H54 (cell line): ENCODE results near the gene CBFA2T2.
A peak's percentile ranks its signal among the peaks of the same experiment; 100 is the strongest.

Experiments
- DNase-seq: peaks from one replicate; pipeline ENCODE4 v3.0.0; 2011; ENCODE audit warnings: low spot score, mixed read lengths; ENCODE audit not compliant: insufficient read length
- FAIRE-seq: peaks from 3 replicates; lab custom pipeline; 2011; peaks lifted over from hg19 to GRCh38; lab: Jason Lieb, UNC
- POLR2A ChIP-seq: IDR thresholded peaks from 2 replicates; pipeline ENCODE4 v1.6.1; 2011; ENCODE audit warnings: low read depth, mild to moderate bottlenecking, low read length

The CBFA2T2 gene

DNA sequence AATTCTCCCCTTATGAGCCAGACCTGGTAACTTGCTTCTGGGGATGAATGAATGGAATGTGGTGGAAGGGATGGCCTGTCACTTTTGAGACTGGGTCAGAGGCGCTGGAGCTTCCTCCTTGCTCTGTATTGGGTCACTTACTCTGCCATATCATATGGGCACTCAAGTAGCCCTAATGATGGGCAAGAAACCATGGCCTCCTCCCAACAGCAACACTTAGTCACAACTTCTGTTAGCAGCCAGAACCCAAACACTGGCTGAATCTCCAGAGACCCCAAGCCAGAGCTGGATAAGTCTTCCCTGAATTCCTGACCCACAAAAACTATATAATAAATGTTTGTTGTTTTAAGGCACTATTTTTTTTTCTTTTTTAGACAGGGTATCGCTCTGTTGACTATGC is 190.8 kb downstream of the CBFA2T2 start:
- DNase-seq: no peak
- FAIRE-seq: no peak
- no peak for TF ChIP-seq POLR2A

- no peak for TF ChIP-seq POLR2A
- FAIRE-seq (no peak), DNase-seq (no peak)
Measured at GRCh38 chr20:33681288-33681687, 191.4 kb downstream of the CBFA2T2 start.

DNA sequence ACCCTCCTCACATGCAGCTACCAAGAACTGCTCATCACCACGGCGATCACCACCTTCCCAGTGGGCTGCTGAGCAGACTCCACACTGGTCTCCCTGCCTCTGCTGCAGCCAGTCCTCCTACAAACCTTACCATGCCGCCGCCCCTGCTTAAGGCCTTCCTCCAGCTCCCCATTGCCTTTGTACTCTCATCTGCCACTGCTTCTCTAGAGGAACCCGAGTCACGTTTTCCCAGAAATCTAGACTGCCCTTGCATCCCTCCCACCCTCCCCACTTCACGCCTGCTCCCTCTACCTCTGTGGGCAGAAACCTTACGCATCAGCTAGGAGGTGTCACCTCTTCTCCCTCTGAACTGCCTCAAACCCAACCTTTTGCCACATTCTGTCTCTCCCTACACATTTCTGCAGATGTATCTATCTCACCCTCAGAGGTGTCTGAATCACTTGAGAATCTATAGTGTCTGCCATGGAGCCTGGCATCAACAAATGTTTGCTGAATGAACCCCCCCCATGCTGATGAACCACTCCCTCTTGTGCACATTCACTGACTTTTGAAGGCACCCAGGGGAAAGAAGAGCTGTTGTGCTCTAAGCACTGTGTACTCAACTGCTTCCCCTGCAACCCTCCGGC is 191.9 kb downstream of the CBFA2T2 start:
- FAIRE-seq (no peak), DNase-seq (no peak)
- no peak for TF ChIP-seq POLR2A

- no peak for FAIRE-seq
- peak; percentile 6; the same call in 1 of the 2 replicates for TF ChIP-seq POLR2A
- DNase-seq: no peak
Measured at GRCh38 chr20:33684533-33685327, 194.8 kb downstream of the CBFA2T2 start.

DNA sequence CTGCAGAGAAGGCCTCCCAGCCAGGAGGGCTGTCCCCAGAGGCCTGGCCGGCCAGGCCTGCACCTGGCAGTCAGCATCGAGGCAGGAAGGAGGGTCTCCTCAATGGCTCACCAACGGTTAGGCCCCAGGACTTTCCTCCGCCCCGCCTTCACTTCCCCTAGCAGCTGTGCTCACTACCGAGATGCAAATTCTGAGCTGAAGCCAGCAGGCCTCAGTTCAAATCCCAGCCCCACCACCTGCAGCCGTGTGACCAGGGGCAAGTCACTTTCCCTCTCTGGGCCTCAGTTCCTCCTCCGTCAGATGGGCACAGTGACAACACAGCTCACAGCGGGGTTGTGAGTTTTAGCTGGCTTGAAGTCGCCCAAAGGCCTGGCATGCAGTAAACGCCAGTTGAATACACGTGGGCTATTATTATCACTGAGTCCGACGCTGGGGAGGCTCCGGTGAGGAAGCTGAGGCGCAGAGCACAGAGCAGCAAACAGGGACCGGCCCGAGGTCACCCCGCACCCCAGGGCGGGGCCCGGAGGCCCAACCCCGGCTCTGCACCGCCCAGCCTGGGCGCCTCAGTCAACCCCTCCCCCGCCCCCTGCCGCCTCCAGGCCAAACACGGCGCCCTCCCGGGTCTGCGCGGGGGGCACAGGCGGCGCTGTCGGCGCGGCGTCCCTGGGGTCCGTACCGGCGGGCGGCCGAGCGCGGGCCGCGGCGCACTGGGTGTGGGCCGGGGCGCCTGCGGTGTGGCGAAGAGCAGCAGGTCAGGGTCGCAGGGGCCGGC is 195.6 kb downstream of the CBFA2T2 start:
- DNase-seq (no peak), FAIRE-seq (no peak)
- TF ChIP-seq POLR2A: 0 out of 2 replicates have a peak, but pooled peaks have one; percentile 16

DNA sequence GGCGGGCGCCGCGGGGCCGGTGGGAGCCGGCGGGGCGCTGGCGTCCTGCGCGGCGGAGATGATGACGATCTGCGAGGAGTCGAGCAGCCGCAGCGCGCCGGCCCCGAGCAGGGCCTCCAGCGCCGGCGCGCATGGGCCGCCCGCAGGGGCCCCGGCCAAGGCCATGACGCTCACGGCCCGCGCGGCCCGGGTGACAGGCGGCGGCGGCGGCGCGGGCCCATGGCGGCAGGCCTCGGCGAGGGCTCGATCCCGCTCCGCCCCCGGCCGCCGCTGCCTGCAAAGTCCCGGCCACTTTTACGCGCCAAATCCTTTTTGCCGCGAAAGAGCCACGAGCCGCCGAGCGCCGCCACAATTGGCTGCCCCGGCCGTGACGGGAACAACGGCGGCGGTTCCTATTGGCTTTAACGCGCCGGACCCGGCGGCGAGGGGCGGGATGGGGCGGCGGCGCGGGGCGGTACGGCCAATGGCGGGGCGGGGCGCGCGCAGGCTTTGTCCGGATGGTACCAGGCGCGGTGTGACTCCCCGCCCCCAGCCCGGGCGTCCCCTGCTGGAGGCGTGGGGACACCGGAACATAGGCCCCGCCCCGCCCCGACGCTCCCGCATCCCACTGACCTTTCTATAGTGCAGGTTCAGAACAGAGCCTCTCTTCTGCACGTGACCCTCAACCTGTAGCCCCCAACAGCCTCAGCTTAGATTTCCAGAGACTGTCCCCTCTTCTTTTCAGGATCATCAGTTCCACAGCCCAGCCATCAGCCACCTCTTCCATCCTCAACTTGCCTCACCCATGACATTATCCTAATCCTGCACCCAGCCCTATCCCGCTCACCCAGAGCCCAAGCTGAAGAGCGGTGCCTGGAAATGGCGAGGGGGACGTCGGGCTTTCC is 196.4 kb downstream of the CBFA2T2 start, which contains the start of gene E2F1:
E2F1 (minus strand) TSS at position 286 of the 884 bp plus-strand sequence; CDS start at position 165, 121 bp downstream.
- FAIRE-seq: no peak
- peak; percentile 98 for DNase-seq
- peak; percentile 46; the same call in 1 of the 2 replicates for TF ChIP-seq POLR2A

DNA sequence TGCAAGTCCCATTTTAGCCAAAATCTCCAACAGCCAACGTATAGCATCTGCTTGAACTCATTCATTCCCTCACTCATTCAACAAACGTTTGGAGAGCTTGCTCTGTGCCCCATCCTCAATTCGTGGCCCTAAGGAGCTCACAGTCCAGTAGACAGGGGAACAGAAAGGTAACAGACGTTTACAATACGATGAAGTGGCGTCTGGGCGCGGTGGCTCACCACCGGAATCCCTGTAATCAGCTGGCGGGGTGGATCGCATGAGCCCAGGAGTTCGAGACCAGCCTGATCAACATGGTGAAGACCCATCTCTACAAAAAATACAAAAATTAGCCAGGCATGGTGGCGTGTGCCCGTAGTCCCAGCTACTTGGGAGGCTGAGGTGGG is 197.1 kb downstream of the CBFA2T2 start:
- no peak for DNase-seq
- no peak for FAIRE-seq
- TF ChIP-seq POLR2A: no peak

DNA sequence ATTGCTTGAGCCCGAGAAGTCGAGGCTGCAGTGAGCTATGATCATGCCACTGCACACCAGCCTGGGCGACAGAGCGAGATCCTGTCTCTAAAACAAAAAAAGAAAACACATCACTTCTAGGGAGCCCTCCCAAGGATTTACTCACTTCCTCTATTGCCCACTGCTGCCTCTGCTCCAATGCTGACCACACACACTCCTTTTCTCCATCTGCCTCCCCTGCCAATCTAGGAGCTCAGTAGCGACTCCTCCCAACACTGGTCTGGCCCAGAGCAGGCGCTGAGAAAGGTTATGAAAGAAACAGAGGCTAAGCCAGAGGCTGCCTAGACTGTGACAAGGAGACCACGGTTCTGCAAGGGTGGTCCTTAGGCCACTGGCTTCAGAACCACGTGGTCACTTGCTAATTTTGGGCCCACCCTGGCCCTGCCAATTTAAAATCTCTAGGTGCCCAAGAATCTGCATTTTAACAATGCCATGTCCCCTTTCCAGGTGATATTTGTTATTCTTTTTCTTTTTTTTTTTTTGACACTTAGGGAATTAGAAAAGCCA is 197.5 kb downstream of the CBFA2T2 start:
- FAIRE-seq: no peak
- DNase-seq: no peak
- TF ChIP-seq POLR2A: no peak

DNA sequence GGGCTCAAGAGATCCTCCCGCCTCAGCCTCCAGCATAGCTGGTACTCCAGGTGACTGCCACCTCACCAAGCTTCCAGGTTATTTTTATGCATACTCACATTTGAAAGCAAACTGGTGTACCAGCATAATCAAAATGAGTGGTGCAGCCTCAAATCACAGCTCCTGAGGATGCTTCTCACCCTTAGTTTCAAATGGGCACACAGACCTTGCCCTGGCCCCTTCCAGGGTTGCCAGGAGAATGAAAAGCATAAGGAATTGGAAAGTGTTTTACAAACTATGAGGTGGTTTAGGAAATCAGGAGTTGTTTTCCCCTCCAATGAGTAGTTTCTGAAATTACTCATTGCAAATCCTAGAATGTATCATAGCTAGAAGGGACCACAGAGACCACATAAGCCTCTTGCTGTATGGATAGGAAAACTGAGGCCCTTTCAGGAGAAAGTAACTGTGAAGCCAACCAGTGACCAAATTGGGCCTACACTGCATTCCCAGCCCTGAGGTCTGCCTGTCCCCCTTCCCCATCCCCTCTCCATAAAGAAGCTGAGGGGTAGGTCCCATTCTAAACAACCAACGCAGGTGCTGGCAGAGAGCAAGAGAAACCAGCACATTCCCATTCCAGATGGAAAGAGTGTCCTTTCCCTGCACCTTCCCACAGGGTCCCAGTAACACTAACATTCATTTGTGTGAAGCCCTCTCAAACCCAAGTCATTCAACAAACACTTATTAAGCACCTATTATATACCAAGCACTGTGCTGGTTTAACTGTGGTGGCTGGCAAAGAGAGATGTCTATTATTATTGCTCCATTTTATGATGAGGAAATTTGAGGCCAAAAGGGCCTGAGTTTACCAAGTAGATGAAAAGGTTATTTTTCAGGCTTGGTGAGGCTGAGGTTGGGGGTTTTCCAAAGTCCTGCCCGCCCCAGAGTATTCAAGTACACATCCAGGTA is 198.4 kb downstream of the CBFA2T2 start:
- DNase-seq: no peak
- no peak for FAIRE-seq
- TF ChIP-seq POLR2A: no peak

DNA sequence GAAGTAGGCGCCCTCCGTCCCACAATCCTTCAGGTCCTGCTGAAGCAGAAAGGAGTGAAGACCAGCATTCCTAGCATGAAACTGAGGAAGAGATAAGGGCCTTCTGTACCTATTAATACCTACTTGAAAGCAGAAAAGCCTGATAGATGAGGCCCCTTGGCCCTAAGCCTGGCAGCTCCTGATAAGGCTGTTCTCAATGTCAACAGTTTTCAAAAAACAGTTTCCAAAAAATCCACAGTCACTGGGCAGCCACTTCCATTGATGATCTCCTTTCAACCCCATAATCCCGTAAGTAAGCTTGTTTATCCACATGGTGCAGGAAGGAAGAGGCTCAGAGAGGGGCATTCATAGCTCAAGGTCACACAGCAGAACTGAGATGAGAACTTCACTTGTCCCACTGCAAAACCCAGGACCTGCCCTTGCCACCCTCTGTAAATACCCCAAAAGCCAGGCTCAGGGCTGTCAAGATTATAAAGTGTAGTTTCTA is 199.1 kb downstream of the CBFA2T2 start:
- TF ChIP-seq POLR2A: no peak
- DNase-seq: no peak
- FAIRE-seq: no peak

GRCh38 chr20:33689493-33689892 is 199.6 kb downstream of the CBFA2T2 start:
- no peak for TF ChIP-seq POLR2A
- FAIRE-seq: no peak
- DNase-seq: no peak

DNA sequence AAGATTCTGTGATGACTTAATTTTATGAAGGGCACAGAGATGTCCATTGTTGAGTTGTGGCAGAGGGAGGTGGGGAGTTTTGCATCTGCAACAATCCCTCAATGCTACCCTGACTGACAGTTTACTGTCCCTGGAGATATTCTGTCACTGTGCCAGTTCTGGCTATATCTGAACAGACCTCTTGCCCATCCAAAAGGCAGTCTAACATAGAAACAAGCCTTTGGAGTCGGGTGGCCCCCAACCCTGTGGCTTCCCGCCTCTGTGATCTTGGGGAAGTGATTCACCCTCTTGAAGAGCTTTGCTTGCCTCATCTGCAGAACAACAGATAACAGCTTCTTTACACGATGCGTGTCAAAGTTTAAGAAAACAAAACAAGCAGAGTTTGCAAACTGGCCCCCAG is 200.1 kb downstream of the CBFA2T2 start:
- no peak for DNase-seq
- TF ChIP-seq POLR2A: no peak

More for the DNA sequence above, 200.1 kb downstream of the CBFA2T2 start:
- FAIRE-seq: no peak
